ENCODE measurements around the gene CNN2.

DNA sequence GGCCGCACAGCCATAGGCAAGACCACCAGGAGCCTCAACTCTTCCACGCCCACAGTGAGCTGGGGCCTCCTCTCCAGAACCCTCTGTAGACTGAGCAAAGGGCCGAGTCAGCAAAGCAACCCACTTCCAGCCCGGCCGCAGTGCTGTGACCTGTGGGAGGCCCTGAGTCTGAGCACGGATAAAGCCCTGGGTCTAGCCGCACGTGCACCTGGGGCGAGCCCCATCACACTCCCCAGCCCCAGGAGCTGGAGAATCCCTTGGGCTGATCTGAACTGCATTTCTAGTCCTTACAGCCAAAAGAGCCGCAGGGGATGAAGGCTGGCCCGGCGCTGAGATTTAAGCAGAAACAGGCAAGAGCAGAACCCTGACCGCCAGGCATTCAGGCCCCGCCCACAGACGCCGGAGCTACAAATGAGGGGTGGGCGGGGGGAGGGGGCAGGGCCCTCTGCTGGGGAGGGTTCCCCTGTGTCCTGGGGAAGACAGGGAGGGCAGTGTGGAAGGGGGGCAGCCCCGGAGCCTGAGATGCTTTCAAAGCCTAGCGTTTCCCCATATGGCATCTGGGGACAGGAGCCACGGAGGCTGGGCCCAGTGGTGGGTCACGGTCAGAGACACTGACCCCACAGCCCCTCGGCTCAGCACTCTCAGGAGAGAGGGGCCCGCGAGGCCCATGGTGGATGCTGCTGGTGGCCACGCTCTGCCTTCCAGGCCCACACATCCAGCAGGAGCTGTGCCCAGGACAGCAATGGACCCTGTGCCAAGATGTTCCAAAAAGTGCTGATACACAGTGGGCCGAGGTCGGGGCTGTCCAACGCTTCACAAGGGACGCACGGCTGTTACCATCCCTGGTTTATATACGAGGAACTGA, 10.4 kb upstream of the CNN2 start:
- TF ChIP-seq POLR2AphosphoS5 (IDR thresholded peaks at IDR 0.05; ENCODE audit: low read depth, low read length) (no peak), POLR2A (IDR thresholded peaks at IDR 0.05; ENCODE audit: low read depth, low read length) (no peak)

Data from GM12892 (cell line).